Measurements from ENCODE around the gene PDGFRA. TPM values are rescaled to one million over a fixed set of nuclear protein-coding genes. Genes with fewer than 3 reads are reported as not detected.
A peak's percentile ranks its signal among the peaks of the same experiment; 100 is the strongest.

The PDGFRA gene
- total RNA-seq, 4 donors from 2014 or later = 92.2 to 164 (median 130) TPM

DNA sequence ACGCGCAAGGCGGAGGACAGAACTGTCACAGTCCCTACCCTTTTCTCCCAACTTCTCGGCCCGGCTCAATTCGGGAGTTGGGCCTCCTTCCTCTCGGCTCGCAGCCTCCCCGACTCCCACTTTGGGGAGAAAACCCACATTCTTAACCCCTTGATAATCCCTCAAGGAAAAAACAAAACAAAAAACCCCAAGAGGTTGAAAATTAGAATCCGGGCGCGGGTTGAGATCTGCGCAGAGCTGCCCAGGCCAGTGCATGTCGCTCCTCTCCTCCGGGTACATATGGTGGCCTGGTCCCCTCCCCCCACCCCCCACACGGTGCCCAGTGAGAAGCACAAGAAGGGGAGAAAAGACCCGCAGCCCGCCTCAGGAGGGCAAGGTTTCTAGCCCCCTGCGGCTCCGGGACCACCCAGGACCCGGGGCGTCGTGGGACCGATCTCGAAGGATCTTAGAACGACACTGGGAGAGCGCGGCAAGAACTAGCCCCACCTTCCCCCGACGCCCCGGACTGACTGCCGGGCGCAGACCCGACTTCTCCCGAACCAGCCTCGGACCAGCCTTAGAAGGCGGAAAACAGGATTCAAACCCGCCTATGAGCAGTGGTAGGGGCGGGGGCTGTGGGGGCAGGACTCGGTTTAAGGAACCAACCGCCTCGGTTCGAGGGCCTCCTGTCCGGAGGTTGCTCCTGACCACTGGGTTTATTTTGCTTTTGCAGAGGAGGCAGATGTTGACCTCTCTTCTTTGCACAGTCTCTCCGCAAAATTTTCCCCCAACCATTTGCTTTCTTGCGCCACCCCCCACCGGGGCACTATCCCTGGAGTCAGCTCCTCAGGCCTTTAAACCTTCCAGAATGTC is 2.5 kb upstream of the PDGFRA start:
- peak overlapping the region in 1 of 2 donors; percentile 60 for H3K4me3 ChIP-seq
- H3K27ac ChIP-seq = peak overlapping the region in 3 of 4 donors; percentile 61 to 77 (median 71)
- no peak for TF ChIP-seq POLR2AphosphoS5 (IDR thresholded peaks at IDR 0.05)
- TF ChIP-seq POLR2A (IDR thresholded peaks at IDR 0.05) = peak; percentile 39 to 58
- H3K4me1 ChIP-seq = peaks cover 0 to 57% (median 12%) of the 10 kb centered on the region in 3 donors
- H3K27me3 ChIP-seq = peaks cover 100% of the 10 kb centered on the region
- H3K36me3 ChIP-seq = no peaks in the 10 kb centered on the region
- WGBS, 2 donors (ENCODE audit: low coverage in 1 of 2) = 20 to 22% methylated on average over 14 to 18 of the region's 47 CpGs
- no peaks in the 10 kb centered on the region for H3K9me3 ChIP-seq
- peak; percentile 60 for ATAC-seq

- Histone ChIP-seq H3K4me3 (peak overlapping the region in 1 of 2 donors; percentile 60), H3K27me3 (peaks cover 100% of the 10 kb centered on the region), H3K9me3 (no peaks in the 10 kb centered on the region), H3K36me3 (no peaks in the 10 kb centered on the region), H3K4me1 (peaks cover 0 to 65% (median 19%) of the 10 kb centered on the region in 3 donors), H3K27ac (peak overlapping the region in 3 of 4 donors; percentile 61 to 77 (median 71))
- WGBS, 2 donors (ENCODE audit: low coverage in 1 of 2) = 0 to 4% methylated on average over 16 to 17 of the region's 36 CpGs
- TF ChIP-seq EP300 (IDR thresholded peaks at IDR 0.05) (no peak), POLR2AphosphoS5 (IDR thresholded peaks at IDR 0.05) (no peak), CTCF (IDR thresholded peaks at IDR 0.05) (no peak), POLR2A (IDR thresholded peaks at IDR 0.05) (no peak)
- ATAC-seq = peak; percentile 16
Measured at GRCh38 chr4:54227256-54228055, 1.6 kb upstream of the PDGFRA start.

DNA sequence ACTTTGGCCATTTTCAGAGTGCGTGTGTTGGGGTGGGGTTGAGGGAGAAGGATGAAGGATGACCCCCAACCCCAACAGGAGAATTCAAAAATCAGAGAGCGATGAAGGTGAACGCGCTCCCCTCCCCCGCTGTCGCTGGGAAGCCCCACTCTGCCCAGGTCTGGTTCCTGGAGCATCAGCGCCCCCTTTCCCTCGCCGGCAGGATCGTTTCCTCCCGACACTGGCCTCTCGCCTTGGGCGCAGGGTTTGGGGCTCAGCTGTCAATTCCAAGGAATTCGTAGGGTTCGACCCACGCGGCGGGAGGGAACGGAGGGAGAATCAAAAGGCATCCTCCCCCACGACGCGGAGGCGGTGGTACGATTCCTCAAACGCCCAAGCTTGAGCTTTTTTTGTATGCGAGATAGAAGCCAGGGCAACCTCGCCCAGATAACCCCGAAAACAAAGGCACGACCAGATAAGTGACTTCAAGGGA is 1.0 kb upstream of the PDGFRA start:
- ATAC-seq = peak; percentile 52
- WGBS, 2 donors (ENCODE audit: low coverage in 1 of 2) = 0 to 7% methylated on average over 3 to 17 of the region's 29 CpGs
- TF ChIP-seq EP300 (IDR thresholded peaks at IDR 0.05) (no peak), POLR2AphosphoS5 (IDR thresholded peaks at IDR 0.05) (no peak), CTCF (IDR thresholded peaks at IDR 0.05) (peak in 3 of 4 experiments; percentile 38 to 73 (median 59)), POLR2A (IDR thresholded peaks at IDR 0.05) (no peak)
- Histone ChIP-seq H3K4me3 (peak overlapping the region in 1 of 2 donors; percentile 60), H3K4me1 (peaks cover 0 to 72% (median 24%) of the 10 kb centered on the region in 3 donors), H3K36me3 (no peaks in the 10 kb centered on the region), H3K27ac (peak overlapping the region in 3 of 4 donors; percentile 61 to 77 (median 71)), H3K9me3 (no peaks in the 10 kb centered on the region), H3K27me3 (peaks cover 100% of the 10 kb centered on the region)

- Histone ChIP-seq H3K4me3 (peak overlapping the region in 1 of 2 donors; percentile 60), H3K27ac (peak overlapping the region in 3 of 4 donors; percentile 61 to 77 (median 71)), H3K36me3 (no peaks in the 10 kb centered on the region), H3K4me1 (peaks cover 0 to 76% (median 28%) of the 10 kb centered on the region in 3 donors), H3K9me3 (no peaks in the 10 kb centered on the region), H3K27me3 (peaks cover 100% of the 10 kb centered on the region)
- WGBS, 2 donors (ENCODE audit: low coverage in 1 of 2) = 13 to 22% methylated on average over 4 to 8 of the region's 8 CpGs
- no peak for TF ChIP-seq EP300 (IDR thresholded peaks at IDR 0.05)
- no peak for TF ChIP-seq CTCF (IDR thresholded peaks at IDR 0.05)
- no peak for TF ChIP-seq POLR2AphosphoS5 (IDR thresholded peaks at IDR 0.05)
- TF ChIP-seq POLR2A (IDR thresholded peaks at IDR 0.05) = no peak
- no peak for ATAC-seq
Measured at GRCh38 chr4:54228546-54228945, 547 bp upstream of the PDGFRA start.
